ENCODE results near the gene DOCK3. TPM values are rescaled to one million over a fixed set of nuclear protein-coding genes. Genes with fewer than 3 reads are reported as not detected.
"Not testable (repeated sequence)": the region's sequence is repeated elsewhere in the genome, so short reads cannot be mapped to it uniquely, and the experiment has no call there.

DOCK3 gene
- total and polyA plus RNA-seq, 10 of the 15 experiments (the other 5 are each of a cell fraction or from before 2014, with no cell fraction given) = 0.02 to 0.52 (median 0.04) TPM; not detected in 5

DNA sequence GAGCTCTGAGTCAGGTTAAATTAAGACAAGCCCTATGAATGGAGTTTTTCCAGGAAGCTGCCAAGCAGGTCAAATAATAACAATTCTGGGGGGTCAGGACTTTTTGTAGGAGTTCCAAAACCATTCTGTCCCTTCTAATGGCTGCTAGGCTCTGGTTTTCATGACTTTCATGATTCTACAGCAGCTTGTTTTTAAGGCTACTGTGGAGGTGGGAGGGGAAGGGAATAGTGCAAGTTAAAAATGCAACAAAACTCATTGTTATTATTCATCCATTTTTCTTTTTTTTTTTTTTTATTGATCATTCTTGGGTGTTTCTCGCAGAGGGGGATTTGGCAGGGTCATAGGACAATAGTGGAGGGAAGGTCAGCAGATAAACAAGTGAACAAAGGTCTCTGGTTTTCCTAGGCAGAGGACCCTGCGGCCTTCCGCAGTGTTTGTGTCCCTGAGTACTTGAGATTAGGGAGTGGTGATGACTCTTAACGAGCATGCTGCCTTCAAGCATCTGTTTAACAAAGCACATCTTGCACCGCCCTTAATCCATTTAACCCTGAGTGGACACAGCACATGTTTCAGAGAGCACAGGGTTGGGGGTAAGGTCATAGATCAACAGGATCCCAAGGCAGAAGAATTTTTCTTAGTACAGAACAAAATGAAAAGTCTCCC lies 633.3 kb downstream of the DOCK3 start:
- H3K27me3 ChIP-seq (replicated peaks in 1 of 2; ENCODE audit: control insufficient read depth in 2 of 2, insufficient read depth in 2 of 2, low read length in 1 of 2); in situ Hi-C loops (cut with MboI); H3K27ac ChIP-seq (ENCODE audit: control insufficient read depth, insufficient read depth); intact Hi-C loops (cut with micrococcal nuclease; ENCODE audit: unreplicated experiment); H3K36me3 ChIP-seq (ENCODE audit: control insufficient read depth in 2 of 2, insufficient read depth in 2 of 2, low read length in 1 of 2); RAD21 ChIA-PET (ENCODE audit: unreplicated experiment); ATAC-seq; SMC1A ChIA-PET (ENCODE audit: uncharacterized antibody, unreplicated experiment); POLR2A ChIA-PET; H3K4me2 ChIP-seq (ENCODE audit: control insufficient read depth, insufficient read depth); DNase-seq (ENCODE audit: low read depth, low spot score); H3K4me1 ChIP-seq (ENCODE audit: control insufficient read depth, insufficient read depth, low read length); H4K20me1 ChIP-seq (ENCODE audit: control insufficient read depth, insufficient read depth); H2AFZ ChIP-seq (ENCODE audit: control insufficient read depth, low read depth, low read length); H3K9me3 ChIP-seq (replicated peaks; ENCODE audit: control insufficient read depth, insufficient read depth, low read length); FAIRE-seq; BruUV-seq (replicated peaks); H3K79me2 ChIP-seq (ENCODE audit: control insufficient read depth, insufficient read depth, low read length); H3K4me3 ChIP-seq; H3K9ac ChIP-seq (ENCODE audit: control insufficient read depth, insufficient read depth, low read length): not testable (repeated sequence)
- CTCF ChIA-PET = interaction anchor here (1.3 kb wide), 1 partner anchor 10 kb away, joined by 3 read pairs; no protein-coding TSS in a partner anchor
- no CpG with 5 or more reads among the region's 5 CpGs for WGBS (ENCODE audit: insufficient coverage, insufficient replicate concordance, low lambda C conversion rate, missing lambda C conversion rate)

DNA sequence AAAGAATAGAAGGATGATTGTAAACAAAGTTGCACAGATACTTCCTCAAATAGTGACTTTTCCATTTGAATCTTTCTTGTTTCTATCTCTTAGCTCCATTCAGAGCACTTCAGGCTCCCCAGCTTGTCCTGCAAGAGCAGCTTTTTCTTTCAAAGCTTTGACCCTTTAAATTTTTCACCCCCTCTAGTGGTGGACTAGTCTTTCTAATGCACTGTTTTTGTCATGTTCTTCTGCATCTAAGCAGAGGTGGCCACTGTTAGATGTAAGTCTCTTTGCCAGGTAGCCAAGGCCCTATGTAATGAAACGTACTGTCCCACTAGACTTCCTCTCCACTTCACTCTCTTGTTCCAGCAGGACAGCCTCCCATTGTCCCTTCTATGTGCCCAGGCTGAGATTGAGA lies 636.3 kb downstream of the DOCK3 start:
- H4K20me1 ChIP-seq (ENCODE audit: control insufficient read depth, insufficient read depth) = no peaks in the 10 kb centered on the region
- no peak for DNase-seq (ENCODE audit: low read depth, low spot score)
- BruUV-seq (replicated peaks) = no TSS peak
- H3K4me1 ChIP-seq (ENCODE audit: control insufficient read depth, insufficient read depth, low read length) = no peaks in the 10 kb centered on the region
- FAIRE-seq = no peak
- H3K4me2 ChIP-seq (ENCODE audit: control insufficient read depth, insufficient read depth) = no peak overlapping the region
- POLR2A ChIA-PET = interaction anchor here (1.0 kb wide), 1 partner anchor 119 kb away, joined by 4 read pairs; no protein-coding TSS in a partner anchor
- ATAC-seq = peak; percentile 60
- H3K79me2 ChIP-seq (ENCODE audit: control insufficient read depth, insufficient read depth, low read length) = no peaks in the 10 kb centered on the region
- no peak overlapping the region for H2AFZ ChIP-seq (ENCODE audit: control insufficient read depth, low read depth, low read length)
- in situ Hi-C loops (cut with MboI) (no loop called here), intact Hi-C loops (cut with micrococcal nuclease; ENCODE audit: unreplicated experiment) (loop anchor here (2.0 kb wide), 2 partner anchors 340 to 694 kb away; partner anchors contain the start of gene MAPKAPK3)
- H3K9me3 ChIP-seq (replicated peaks; ENCODE audit: control insufficient read depth, insufficient read depth, low read length) = no peaks in the 10 kb centered on the region; the same call in 1 of the 3 replicates
- H3K27me3 ChIP-seq (replicated peaks in 1 of 2; ENCODE audit: control insufficient read depth in 2 of 2, insufficient read depth in 2 of 2, low read length in 1 of 2) = no peaks in the 10 kb centered on the region; a peak in 1 of 4 replicates
- H3K27ac ChIP-seq (ENCODE audit: control insufficient read depth, insufficient read depth) = no peak overlapping the region
- WGBS (ENCODE audit: insufficient coverage, insufficient replicate concordance, low lambda C conversion rate, missing lambda C conversion rate) = 0% methylated on average over 1 of the region's 1 CpG
- CTCF ChIA-PET = interaction anchor here (1.0 to 1.9 kb wide), 5 partner anchors 9 to 695 kb away, joined by 3 to 7 read pairs (median 5); no protein-coding TSS in a partner anchor
- H3K36me3 ChIP-seq (ENCODE audit: control insufficient read depth in 2 of 2, insufficient read depth in 2 of 2, low read length in 1 of 2) = no peaks in the 10 kb centered on the region
- SMC1A ChIA-PET (ENCODE audit: uncharacterized antibody, unreplicated experiment) = interaction anchor here (1.0 to 1.4 kb wide), 6 partner anchors 8 to 695 kb away, joined by 3 to 8 read pairs (median 3); partner anchors contain the start of gene MAPKAPK3
- no peak overlapping the region for H3K4me3 ChIP-seq
- H3K9ac ChIP-seq (ENCODE audit: control insufficient read depth, insufficient read depth, low read length) = no peak overlapping the region
- RAD21 ChIA-PET (ENCODE audit: unreplicated experiment) = interaction anchor here (0.9 to 1.4 kb wide), 3 partner anchors 61 to 695 kb away, joined by 3 to 4 read pairs (median 4); no protein-coding TSS in a partner anchor
- TF ChIP-seq E4F1 (IDR thresholded peaks at IDR 0.05; ENCODE audit: borderline replicate concordance, partially characterized antibody) (no peak), POLR2AphosphoS2 (IDR thresholded peaks at IDR 0.05; ENCODE audit: low read depth, low read length) (no peak), NBN (IDR thresholded peaks at IDR 0.05) (no peak), HDAC2 (IDR thresholded peaks at IDR 0.05) (no peak), PAX5 (IDR thresholded peaks at IDR 0.05; ENCODE audit: borderline replicate concordance, low read depth, low read length) (no peak), CREB1 (IDR thresholded peaks at IDR 0.05; ENCODE audit: low read depth) (no peak), NKRF (conservative IDR thresholded peaks at IDR 0.05) (no peak), BACH1 (IDR thresholded peaks at IDR 0.05; ENCODE audit: borderline replicate concordance) (no peak)
- TF ChIP-seq, protein P1, sequence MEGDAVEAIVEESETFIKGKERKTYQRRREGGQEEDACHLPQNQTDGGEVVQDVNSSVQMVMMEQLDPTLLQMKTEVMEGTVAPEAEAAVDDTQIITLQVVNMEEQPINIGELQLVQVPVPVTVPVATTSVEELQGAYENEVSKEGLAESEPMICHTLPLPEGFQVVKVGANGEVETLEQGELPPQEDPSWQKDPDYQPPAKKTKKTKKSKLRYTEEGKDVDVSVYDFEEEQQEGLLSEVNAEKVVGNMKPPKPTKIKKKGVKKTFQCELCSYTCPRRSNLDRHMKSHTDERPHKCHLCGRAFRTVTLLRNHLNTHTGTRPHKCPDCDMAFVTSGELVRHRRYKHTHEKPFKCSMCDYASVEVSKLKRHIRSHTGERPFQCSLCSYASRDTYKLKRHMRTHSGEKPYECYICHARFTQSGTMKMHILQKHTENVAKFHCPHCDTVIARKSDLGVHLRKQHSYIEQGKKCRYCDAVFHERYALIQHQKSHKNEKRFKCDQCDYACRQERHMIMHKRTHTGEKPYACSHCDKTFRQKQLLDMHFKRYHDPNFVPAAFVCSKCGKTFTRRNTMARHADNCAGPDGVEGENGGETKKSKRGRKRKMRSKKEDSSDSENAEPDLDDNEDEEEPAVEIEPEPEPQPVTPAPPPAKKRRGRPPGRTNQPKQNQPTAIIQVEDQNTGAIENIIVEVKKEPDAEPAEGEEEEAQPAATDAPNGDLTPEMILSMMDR (IDR thresholded peaks at IDR 0.05 in 2 of 3, conservative IDR thresholded peaks at IDR 0.05 in 1 of 3; ENCODE audit: control insufficient read depth in 2 of 3, extremely low read depth in 1 of 3, insufficient read depth in 1 of 3, low read depth in 3 of 3, low read length in 3 of 3) = peak; percentile 33 to 44 (median 35); a peak in 4 of 6 replicates
